H1 (cell line): Measurements from ENCODE around the gene PFKFB1. TPM values are rescaled to one million over a fixed set of nuclear protein-coding genes. Genes with fewer than 3 reads are reported as not detected.

Source experiments
- CTCF ChIA-PET: fragments of 300-600 bp; sonication (Branson Sonifier 250); formaldehyde crosslinking; loops from one replicate; lab custom pipeline; 2021; ENCODE audit not compliant: partially characterized antibody; lab: Charles Lee
- POLR2A ChIA-PET: fragments of 300-600 bp; sonication (Branson Sonifier 250); formaldehyde crosslinking; loops from one replicate; lab custom pipeline; 2021; ENCODE audit warnings: inconsistent platforms; ENCODE audit not compliant: partially characterized antibody; lab: Charles Lee
- DNase-seq, 2 experiments: peaks; one replicate each; pipeline versions ENCODE4 v3.0.0 to v3.0.0-alpha.2; 2010 to 2022; ENCODE audit warnings: low spot score in 2 of 2, low read depth in 1 of 2, mixed read lengths in 1 of 2
- FAIRE-seq: peaks from 2 replicates; lab custom pipeline; 2011; peaks lifted over from hg19 to GRCh38; lab: Jason Lieb, UNC
- H2AFZ ChIP-seq: 2 replicates; pipeline ENCODE4 v1.8.1; 2012; ENCODE audit warnings: low read length, inconsistent platforms
- H2AK5ac ChIP-seq: 2 replicates; pipeline ENCODE4 v1.6.1; 2013; ENCODE audit warnings: low read depth, low read length
- H2BK120ac ChIP-seq: replicated peaks from 2 replicates; pipeline ENCODE3; 2013; ENCODE audit warnings: low read depth, low read length, inconsistent platforms
- H2BK12ac ChIP-seq: 2 replicates; pipeline ENCODE4 v1.6.1; 2013; ENCODE audit warnings: low read depth, low read length
- H2BK15ac ChIP-seq: 2 replicates; pipeline ENCODE4 v1.6.1; 2013; ENCODE audit warnings: low read length
- H2BK20ac ChIP-seq: 2 replicates; pipeline ENCODE4 v1.6.1; 2013; ENCODE audit warnings: low read length
- H2BK5ac ChIP-seq: 2 replicates; pipeline ENCODE4 v1.6.1; 2013; ENCODE audit warnings: low read depth, low read length
- H3K14ac ChIP-seq: 2 replicates; pipeline ENCODE4 v1.6.1; 2013; ENCODE audit warnings: inconsistent platforms; ENCODE audit not compliant: insufficient read length
- H3K18ac ChIP-seq: 2 replicates; pipeline ENCODE4 v1.6.1; 2013; ENCODE audit warnings: low read length; ENCODE audit errors: extremely low read depth
- H3K23ac ChIP-seq: 2 replicates; pipeline ENCODE4 v1.6.1; 2013; ENCODE audit warnings: inconsistent platforms; ENCODE audit not compliant: insufficient read length
- H3K23me2 ChIP-seq: 2 replicates; pipeline ENCODE4 v1.6.1; 2013; ENCODE audit warnings: low read depth, low read length
- H3K27ac ChIP-seq: 2 replicates; pipeline ENCODE4 v1.6.1; 2011; ENCODE audit warnings: low read depth, low read length, inconsistent platforms
- H3K27me3 ChIP-seq, 4 experiments: replicated peaks in 1 of 4; 1 replicate in 1 of 4; 2 replicates in 3 of 4; pipeline versions ENCODE4 v1.6.1 to v1.8.1; 2011 to 2013; ENCODE audit warnings: low read length in 3 of 4, mild to moderate bottlenecking in 3 of 4, inconsistent platforms in 2 of 4, mixed read lengths in 2 of 4, moderate library complexity in 1 of 4; ENCODE audit not compliant: control insufficient read depth in 3 of 4, insufficient read depth in 3 of 4; ENCODE audit errors: extremely low read depth in 1 of 4
- H3K36me3 ChIP-seq, 4 experiments: 2 replicates each; pipeline versions ENCODE4 v1.6.1 to v1.8.1; 2011 to 2013; ENCODE audit warnings: mild to moderate bottlenecking in 4 of 4, low read length in 3 of 4, moderate library complexity in 2 of 4, control low read depth in 1 of 4, inconsistent platforms in 1 of 4; ENCODE audit not compliant: insufficient read depth in 4 of 4, control insufficient read depth in 2 of 4
- H3K4ac ChIP-seq: replicated peaks from 2 replicates; pipeline ENCODE3; 2013; ENCODE audit warnings: low read length, low read depth, mixed read lengths, inconsistent platforms; ENCODE audit not compliant: insufficient read length
- H3K4me1 ChIP-seq, 4 experiments: replicated peaks in 1 of 4; 1 replicate in 1 of 4; 2 replicates in 3 of 4; pipeline versions ENCODE4 v1.6.1 to v1.8.1; 2011 to 2013; ENCODE audit warnings: low read length in 3 of 4, inconsistent platforms in 2 of 4, mixed read lengths in 1 of 4; ENCODE audit not compliant: insufficient read depth in 4 of 4, control insufficient read depth in 3 of 4
- H3K4me2 ChIP-seq, 2 experiments: 2 replicates each; pipeline versions ENCODE4 v1.6.1 to v1.8.1; 2011 to 2013; ENCODE audit warnings: low read depth in 2 of 2, low read length in 2 of 2, control low read depth in 1 of 2, inconsistent platforms in 1 of 2, mild to moderate bottlenecking in 1 of 2; ENCODE audit not compliant: insufficient read depth in 1 of 2
- H3K4me3 ChIP-seq, 4 experiments: fragments of 200-600, 300-600 bp in 1 of 4; sonication (generic), shearing (Covaris generic), sonication (Bioruptor Twin) in 1 of 4; 2 replicates each; pipeline versions ENCODE4 v1.5.1 to v1.8.1; 2011 to 2016; ENCODE audit warnings: low read length in 4 of 4, low read depth in 3 of 4, control low read depth in 2 of 4, inconsistent platforms in 2 of 4, mild to moderate bottlenecking in 2 of 4, mixed read lengths in 1 of 4, moderate library complexity in 1 of 4; ENCODE audit not compliant: insufficient read depth in 2 of 4; ENCODE audit errors: extremely low read depth in 1 of 4
- H3K56ac ChIP-seq: replicated peaks from 2 replicates; pipeline ENCODE3; 2013; ENCODE audit warnings: low read depth, mild to moderate bottlenecking, mixed read lengths, low read length, inconsistent platforms; ENCODE audit not compliant: insufficient read length
- H3K79me1 ChIP-seq: 2 replicates; pipeline ENCODE4 v1.6.1; 2013; ENCODE audit warnings: low read depth, low read length, control low read depth
- H3K79me2 ChIP-seq, 2 experiments: 2 replicates each; pipeline versions ENCODE4 v1.6.1 to v1.8.1; 2012 to 2013; ENCODE audit warnings: low read length in 2 of 2, mild to moderate bottlenecking in 2 of 2, inconsistent platforms in 1 of 2; ENCODE audit not compliant: insufficient read depth in 2 of 2, control insufficient read depth in 1 of 2
- H3K9ac ChIP-seq, 4 experiments: replicated peaks in 1 of 4; 1 replicate in 1 of 4; 2 replicates in 3 of 4; pipeline versions ENCODE4 v1.6.1 to v1.8.1; 2011 to 2013; ENCODE audit warnings: low read depth in 3 of 4, low read length in 3 of 4, control low read depth in 2 of 4, mild to moderate bottlenecking in 2 of 4, moderate library complexity in 2 of 4, inconsistent platforms in 1 of 4; ENCODE audit errors: extremely low read depth in 1 of 4
- H3K9me3 ChIP-seq, 2 experiments: 2 replicates each; pipeline versions ENCODE4 v1.6.1 to v1.8.1; 2012 to 2013; ENCODE audit warnings: mild to moderate bottlenecking in 2 of 2, moderate library complexity in 2 of 2, control low read depth in 1 of 2, inconsistent platforms in 1 of 2, low read depth in 1 of 2, low read length in 1 of 2, mixed read lengths in 1 of 2; ENCODE audit not compliant: insufficient read depth in 2 of 2
- H4K20me1 ChIP-seq, 2 experiments: replicated peaks in 1 of 2; 2 replicates each; pipeline versions ENCODE3 to v1.8.1; 2011 to 2013; ENCODE audit warnings: inconsistent platforms in 2 of 2, low read length in 2 of 2, mild to moderate bottlenecking in 1 of 2; ENCODE audit not compliant: insufficient read depth in 2 of 2, control insufficient read depth in 1 of 2
- H4K5ac ChIP-seq: 2 replicates; pipeline ENCODE4 v1.6.1; 2013; ENCODE audit warnings: low read length, low read depth, mixed read lengths, inconsistent platforms; ENCODE audit not compliant: insufficient read length
- H4K8ac ChIP-seq: 2 replicates; pipeline ENCODE4 v1.8.0; 2013; ENCODE audit warnings: mild to moderate bottlenecking, moderate library complexity, low read length, inconsistent platforms; ENCODE audit not compliant: insufficient read depth; ENCODE audit errors: extremely low read depth
- H4K91ac ChIP-seq: replicated peaks from 2 replicates; pipeline ENCODE3; 2013; ENCODE audit warnings: low read length, mixed read lengths, inconsistent platforms; ENCODE audit not compliant: insufficient read length
- CBX5 ChIP-seq: fragments of 300-800, 300-1000 bp; sonication (generic); IDR thresholded peaks from 2 replicates; pipeline ENCODE4 v1.7.1; 2016; ENCODE audit warnings: antibody characterized with exemption, low read length, low read depth
- CEBPB ChIP-seq: IDR thresholded peaks from 2 replicates; pipeline ENCODE4 v1.6.1; 2012; ENCODE audit warnings: low read depth, low read length
- GABPA ChIP-seq: IDR thresholded peaks from 2 replicates; pipeline ENCODE4 v1.6.1; 2011; ENCODE audit warnings: mild to moderate bottlenecking, low read length, moderate library complexity, borderline replicate concordance; ENCODE audit not compliant: insufficient read depth
- SRF ChIP-seq: IDR thresholded peaks from 2 replicates; pipeline ENCODE4 v1.6.1; 2011; ENCODE audit warnings: mild to moderate bottlenecking, low read depth, low read length, moderate library complexity
- TAF1 ChIP-seq: IDR thresholded peaks from 2 replicates; pipeline ENCODE4 v1.6.1; 2011; ENCODE audit warnings: mild to moderate bottlenecking, low read depth, low read length
- TAF7 ChIP-seq: optimal IDR thresholded peaks from 2 replicates; pipeline ENCODE3; 2011; ENCODE audit warnings: low read depth, mild to moderate bottlenecking, inconsistent platforms, low read length, moderate library complexity, borderline replicate concordance
- TBP ChIP-seq: IDR thresholded peaks from 2 replicates; pipeline ENCODE4 v1.6.1; 2011; ENCODE audit warnings: low read depth, low read length, improper control_type of control experiment
- TCF12 ChIP-seq: IDR thresholded peaks from 2 replicates; pipeline ENCODE4 v1.6.1; 2011; ENCODE audit warnings: low read depth, mild to moderate bottlenecking, low read length
- YY1 ChIP-seq: IDR thresholded peaks from 2 replicates; pipeline ENCODE4 v1.6.1; 2011; ENCODE audit warnings: low read depth, mild to moderate bottlenecking, low read length
- WGBS, 2 experiments: shearing (Covaris generic) in 1 of 2; methylation state at CpG; one replicate each; pipeline versions ENCODE4 v1.1.6 to v1.1.7; 2013 to 2015; ENCODE audit warnings: low lambda C conversion rate in 2 of 2, mixed read lengths in 2 of 2, inconsistent platforms in 1 of 2, low coverage in 1 of 2, missing lambda C conversion rate in 1 of 2; ENCODE audit not compliant: insufficient replicate concordance in 2 of 2, insufficient coverage in 1 of 2, insufficient read length in 1 of 2; ENCODE audit errors: extremely low coverage in 1 of 2, missing lambda C conversion rate in 1 of 2; 5-methylcytosine and 5-hydroxymethylcytosine counted together
- polyA plus RNA-seq, 7 experiments: library from polyadenylated mRNA; depleted of rRNA in 3 of 7; stranded (reverse) in 5 of 7; unstranded in 2 of 7; fragments of >200 nt in 5 of 7; fragments of 200-250 nt in 2 of 7; gene quantifications; 1 replicate in 5 of 7; 2 replicates in 1 of 7; 4 replicates in 1 of 7; pipeline versions ENCODE4 v1.2.1 to v1.2.3, GENCODE V29; 2011 to 2013; ENCODE audit warnings: missing spikeins in 2 of 7, mixed read lengths in 2 of 7
- total RNA-seq: library from RNA; stranded (reverse); fragmentation: NEBNext Ultra II Directional; extraction: Animal tissue kit (Norgen Biotek cat#: 25700); gene quantifications from 2 replicates; pipeline ENCODE4 v1.2.1, GENCODE V29; 2021

The PFKFB1 gene
- total and polyA plus RNA-seq, 2 of the 8 experiments (the other 6 are each of a cell fraction or from before 2014, with no cell fraction given), result 0.26 to 0.30 TPM

DNA sequence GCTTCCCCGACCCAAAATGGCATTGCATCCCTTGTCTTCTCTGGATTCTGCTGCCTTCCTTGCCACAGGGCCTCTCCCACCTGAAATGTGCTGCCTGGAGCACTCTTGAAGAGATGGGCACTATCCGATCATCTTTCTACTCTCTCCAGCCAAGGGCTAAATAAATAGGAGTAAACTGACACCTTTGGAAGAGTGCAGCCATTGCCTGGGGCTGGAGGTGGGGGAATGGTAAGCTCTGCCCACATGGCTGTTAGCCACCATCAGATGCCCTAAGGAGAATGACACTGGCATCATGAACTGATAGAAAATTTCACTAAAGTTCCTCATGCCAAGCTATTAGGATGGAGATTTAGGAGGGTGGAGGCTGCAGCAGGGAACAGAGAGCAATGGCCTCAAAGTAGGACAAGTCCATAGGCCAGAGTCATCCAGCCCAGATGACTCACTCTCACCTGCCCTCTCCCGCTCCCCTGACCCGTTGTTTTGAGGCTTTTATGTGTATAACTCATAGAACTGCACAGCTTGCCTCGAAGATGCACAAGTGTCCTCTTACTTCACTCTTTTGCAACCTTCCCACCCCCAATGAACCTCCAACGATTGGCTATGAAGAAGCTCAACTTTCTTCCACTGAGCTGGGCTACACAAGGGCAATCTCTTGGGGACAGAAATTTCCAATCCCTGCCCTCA lies 822 bp upstream of the PFKFB1 start:
- FAIRE-seq (no peak), DNase-seq (no peak)
- no peak overlapping the region for H2AK5ac ChIP-seq
- H4K91ac ChIP-seq, result no peak overlapping the region
- ChIA-PET POLR2A (no interaction called here), CTCF (interaction anchor here (1.2 kb wide), 1 partner anchor 8 kb away, joined by 3 read pairs; no protein-coding TSS in a partner anchor)
- no peak overlapping the region for H3K14ac ChIP-seq
- H4K8ac ChIP-seq, result no peak overlapping the region
- H3K27me3 ChIP-seq, result no peaks in the 10 kb centered on the region
- no peaks in the 10 kb centered on the region for H4K20me1 ChIP-seq
- H2AFZ ChIP-seq, result no peak overlapping the region
- TF ChIP-seq GABPA (no peak), TCF12 (no peak), TAF7 (no peak), TBP (no peak), SRF (no peak), CEBPB (no peak), TAF1 (no peak), YY1 (no peak), CBX5 (no peak)
- H3K18ac ChIP-seq, result no peak overlapping the region
- no peaks in the 10 kb centered on the region for H3K79me2 ChIP-seq
- H3K27ac ChIP-seq, result no peak overlapping the region
- H3K79me1 ChIP-seq, result no peaks in the 10 kb centered on the region
- no peak overlapping the region for H2BK20ac ChIP-seq
- no peak overlapping the region for H2BK120ac ChIP-seq
- no peak overlapping the region for H3K4me3 ChIP-seq
- H3K23me2 ChIP-seq, result peaks cover 2% of the 10 kb centered on the region; the same call in 1 of the 2 replicates
- no peak overlapping the region for H3K23ac ChIP-seq
- H3K9me3 ChIP-seq, result no peaks in the 10 kb centered on the region
- no peak overlapping the region for H3K56ac ChIP-seq
- no peak overlapping the region for H2BK5ac ChIP-seq
- no peaks in the 10 kb centered on the region for H3K36me3 ChIP-seq
- no peak overlapping the region for H3K4ac ChIP-seq
- H3K4me1 ChIP-seq, result no peaks in the 10 kb centered on the region
- H3K9ac ChIP-seq, result no peak overlapping the region
- no peak overlapping the region for H4K5ac ChIP-seq
- H3K4me2 ChIP-seq, result no peak overlapping the region
- WGBS, 2 experiments, result 90% methylated on average over 5 of the region's 6 CpGs; no CpG with 5 or more reads in 1 of the 2 experiments
- no peak overlapping the region for H2BK15ac ChIP-seq
- H2BK12ac ChIP-seq, result no peak overlapping the region
